K562 (cell line): Measurements from ENCODE around the gene EML2. TPM values are rescaled to one million over a fixed set of nuclear protein-coding genes. Genes with fewer than 3 reads are reported as not detected.

Experiments
- ASH1L ChIP-seq: fragments of 450-650 bp; IDR thresholded peaks from 2 replicates; pipeline ENCODE4 v1.6.1; 2018; ENCODE audit warnings: borderline replicate concordance, mild to moderate bottlenecking, low read depth; ENCODE audit not compliant: partially characterized antibody
- CBX3 ChIP-seq, 2 experiments: IDR thresholded peaks; 1 replicate in 1 of 2; 2 replicates in 1 of 2; pipeline ENCODE4 v1.6.1; 2012; ENCODE audit warnings: inconsistent platforms in 2 of 2, low read length in 2 of 2, borderline replicate concordance in 1 of 2, control low read depth in 1 of 2
- CREB3L1 ChIP-seq: fragments of 450-650 bp; IDR thresholded peaks from 2 replicates; pipeline ENCODE4 v1.6.1; 2014; ENCODE audit warnings: low read depth, mild to moderate bottlenecking, moderate library complexity, borderline replicate concordance
- E2F5 ChIP-seq: sonication (generic); formaldehyde crosslinking; IDR thresholded peaks from 2 replicates; pipeline ENCODE4 v1.8.0; 2022; ENCODE audit warnings: mild to moderate bottlenecking, missing genetic modification reagents
- HNRNPH1 ChIP-seq: fragments of 200-400 bp; formaldehyde crosslinking; optimal IDR thresholded peaks from 2 replicates; pipeline ENCODE3; 2017; ENCODE audit warnings: low read depth, mild to moderate bottlenecking, low read length, moderate library complexity
- MAFK ChIP-seq: IDR thresholded peaks from 2 replicates; pipeline ENCODE4 v1.6.1; 2011; ENCODE audit warnings: low read length, improper control_type of control experiment
- MTF1 ChIP-seq: fragments of 250-450 bp; sonication (Bioruptor Pico); IDR thresholded peaks from 2 replicates; pipeline ENCODE4 v1.9.0; 2021; ENCODE audit warnings: moderate library complexity, mild to moderate bottlenecking, inconsistent platforms, borderline replicate concordance
- NR3C1 ChIP-seq: sonication (generic); formaldehyde crosslinking; IDR thresholded peaks from 2 replicates; pipeline ENCODE4 v1.8.1; 2022; ENCODE audit warnings: missing genetic modification reagents
- NR4A1 ChIP-seq, 2 experiments: fragments of 250-450 bp in 1 of 2; fragments of 450-650 bp in 1 of 2; sonication (Bioruptor Pico) in 1 of 2; IDR thresholded peaks; 2 replicates each; pipeline versions ENCODE4 v1.4.0 to v1.6.1; 2016 to 2020; ENCODE audit warnings: mild to moderate bottlenecking in 2 of 2, missing compliant biosample characterization in 1 of 2, missing genetic modification characterization in 1 of 2, moderate library complexity in 1 of 2
- RAD21 ChIP-seq, 2 experiments: fragments of 250-450 bp in 1 of 2; fragments of 450-650 bp in 1 of 2; sonication (Bioruptor Pico) in 1 of 2; formaldehyde crosslinking in 1 of 2; IDR thresholded peaks in 1 of 2; conservative IDR thresholded peaks in 1 of 2; 2 replicates each; pipeline versions ENCODE4 v1.4.0 to v1.8.0; 2020 to 2022; ENCODE audit warnings: mild to moderate bottlenecking in 2 of 2, moderate library complexity in 1 of 2
- RBM14 ChIP-seq: fragments of 200-400 bp; formaldehyde crosslinking; IDR thresholded peaks from 2 replicates; pipeline ENCODE4 v1.6.1; 2018; ENCODE audit warnings: low read depth, mild to moderate bottlenecking, low read length, moderate library complexity, borderline replicate concordance; ENCODE audit not compliant: insufficient read depth
- SMAD1 ChIP-seq: fragments of 150-350 bp; IDR thresholded peaks from 2 replicates; pipeline ENCODE4 v1.6.1; 2014; ENCODE audit warnings: low read length, low read depth; ENCODE audit not compliant: partially characterized antibody
- THRAP3 ChIP-seq: fragments of 450-650 bp; IDR thresholded peaks from 2 replicates; pipeline ENCODE4 v1.6.1; 2016; ENCODE audit warnings: mild to moderate bottlenecking, inconsistent platforms, borderline replicate concordance
- TRIM24 ChIP-seq, 2 experiments: fragments of 450-650 bp; IDR thresholded peaks; 2 replicates each; pipeline ENCODE4 v1.6.1; 2016
- XRCC4 ChIP-seq: IDR thresholded peaks from one replicate; pipeline ENCODE4 v1.6.1; 2011; ENCODE audit not compliant: insufficient read depth, insufficient read length; ENCODE audit errors: extremely low read depth
- ZNF165 ChIP-seq: fragments of 250-450 bp; sonication (Bioruptor Pico); IDR thresholded peaks from 2 replicates; pipeline ENCODE4 v1.4.0; 2020; ENCODE audit warnings: borderline replicate concordance
- ZNF583 ChIP-seq: fragments of 250-450 bp; sonication (Bioruptor Pico); IDR thresholded peaks from 2 replicates; pipeline ENCODE4 v1.4.0; 2020
- ZNF586 ChIP-seq: fragments of 450-650 bp; formaldehyde crosslinking; conservative IDR thresholded peaks from 2 replicates; pipeline ENCODE4 v1.4.0; 2020; ENCODE audit warnings: mild to moderate bottlenecking, moderate library complexity
- polyA plus RNA-seq, 8 experiments: library from polyadenylated mRNA; depleted of rRNA in 4 of 8; stranded (reverse) in 5 of 8; unstranded in 3 of 8; fragments of >200 nt; fragmentation: Nextera tagmentation in 2 of 8; fragmentation: Illumina TruSeq in 1 of 8; extraction: Ambion mirVana in 2 of 8; extraction: Trizol in 1 of 8; gene quantifications; 2 replicates each; pipeline versions ENCODE4 v1.2.1 to v1.2.3, GENCODE V29; 2011 to 2014; ENCODE audit warnings: inconsistent platforms in 1 of 8, missing spikeins in 1 of 8
- total RNA-seq, 7 experiments: library from RNA; depleted of rRNA in 6 of 7; stranded (reverse); fragments of >200 nt in 6 of 7; fragmentation: Illumina TruSeq in 2 of 7; extraction: Trizol in 2 of 7; gene quantifications; 2 replicates each; pipeline versions ENCODE4 v1.2.1 to v1.2.3, GENCODE V29; 2011 to 2021; ENCODE audit warnings: low replicate concordance in 1 of 7

Gene EML2
- total and polyA plus RNA-seq, 9 of the 15 experiments (the other 6 are each of a cell fraction or from before 2014, with no cell fraction given): 2.6 to 69.6 (median 24.8) TPM

- TF ChIP-seq SMAD1: peak; percentile 58
- TF ChIP-seq TRIM24 (IDR thresholded peaks at IDR 0.05): no peak
- no peak for TF ChIP-seq ZNF586 (CRISPR knock-in tag)
- no peak for TF ChIP-seq RBM14
- no peak for TF ChIP-seq NR4A1 (CRISPR knock-in tag; IDR thresholded peaks at IDR 0.05)
- no peak for TF ChIP-seq NR4A1 (tag; IDR thresholded peaks at IDR 0.05)
- TF ChIP-seq NR3C1: no peak
- no peak for TF ChIP-seq HNRNPH1
- no peak for TF ChIP-seq MTF1 (CRISPR knock-in tag)
- no peak for TF ChIP-seq E2F5 (CRISPR knock-in tag)
- no peak for TF ChIP-seq ZNF165 (CRISPR knock-in tag)
- no peak for TF ChIP-seq ZNF583
- no peak for TF ChIP-seq ASH1L
- no peak; the same call in 1 of the 2 replicates for TF ChIP-seq MAFK
- TF ChIP-seq XRCC4: no peak
- peak in 1 of 2 experiments; percentile 53; a peak in 1 of 3 replicates for TF ChIP-seq CBX3 (IDR thresholded peaks at IDR 0.05; ENCODE audit: borderline replicate concordance in 1 of 2, low read length in 2 of 2)
- no peak for TF ChIP-seq CREB3L1
- TF ChIP-seq THRAP3: no peak
- no peak for TF ChIP-seq RAD21 (CRISPR knock-in tag; conservative IDR thresholded peaks at IDR 0.05 in 1 of 2, IDR thresholded peaks at IDR 0.05 in 1 of 2)
Observed at GRCh38 chr19:45667620-45668341, 28.6 kb upstream of the EML2 start, which contains the start of gene GIPR (continued).
